ENCODE results near the gene SEZ6L2. TPM values are rescaled to one million over a fixed set of nuclear protein-coding genes. Genes with fewer than 3 reads are reported as not detected.
"Not testable (repeated sequence)": the region's sequence is repeated elsewhere in the genome, so short reads cannot be mapped to it uniquely, and the experiment has no call there.

The SEZ6L2 gene
- polyA plus RNA-seq = 52.3 TPM
- long read RNA-seq, donor 1, transcript SEZ6L2-209 (18 exons, 3,555 nt) = major isoform, 5 of 5 reads
- long read RNA-seq, donor 1, partial matches to known transcripts = 0 of 5 reads
- long read RNA-seq, donor 1, other reads (novel, unspliced or antisense) = 0 of 5 reads
- long read RNA-seq, donor 2, partial matches to known transcripts = 12 of 14 reads
- long read RNA-seq, donor 2, other reads (novel, unspliced or antisense) = 0 of 14 reads
- long read RNA-seq, donor 3 = 0 reads
- long read RNA-seq, donor 4 = 0 reads
- long read RNA-seq, donor 5, partial matches to known transcripts = 15 of 16 reads
- long read RNA-seq, donor 5, other reads (novel, unspliced or antisense) = 0 of 16 reads
- long read RNA-seq, donor 6, partial matches to known transcripts = 391 of 493 reads
- long read RNA-seq, donor 6, other reads (novel, unspliced or antisense) = 99 of 493 reads
- long read RNA-seq, donor 7, partial matches to known transcripts = 7 of 7 reads
- long read RNA-seq, donor 7, other reads (novel, unspliced or antisense) = 0 of 7 reads
- long read RNA-seq, donor 8, partial matches to known transcripts = 22 of 24 reads
- long read RNA-seq, donor 8, other reads (novel, unspliced or antisense) = 0 of 24 reads
- long read RNA-seq, donor 9, partial matches to known transcripts = 0 of 1 reads
- long read RNA-seq, donor 9, other reads (novel, unspliced or antisense) = 0 of 1 reads
- long read RNA-seq, donor 10, partial matches to known transcripts = 289 of 380 reads
- long read RNA-seq, donor 10, other reads (novel, unspliced or antisense) = 89 of 380 reads
- long read RNA-seq, donor 11, partial matches to known transcripts = 0 of 1 reads
- long read RNA-seq, donor 11, other reads (novel, unspliced or antisense) = 0 of 1 reads

DNA sequence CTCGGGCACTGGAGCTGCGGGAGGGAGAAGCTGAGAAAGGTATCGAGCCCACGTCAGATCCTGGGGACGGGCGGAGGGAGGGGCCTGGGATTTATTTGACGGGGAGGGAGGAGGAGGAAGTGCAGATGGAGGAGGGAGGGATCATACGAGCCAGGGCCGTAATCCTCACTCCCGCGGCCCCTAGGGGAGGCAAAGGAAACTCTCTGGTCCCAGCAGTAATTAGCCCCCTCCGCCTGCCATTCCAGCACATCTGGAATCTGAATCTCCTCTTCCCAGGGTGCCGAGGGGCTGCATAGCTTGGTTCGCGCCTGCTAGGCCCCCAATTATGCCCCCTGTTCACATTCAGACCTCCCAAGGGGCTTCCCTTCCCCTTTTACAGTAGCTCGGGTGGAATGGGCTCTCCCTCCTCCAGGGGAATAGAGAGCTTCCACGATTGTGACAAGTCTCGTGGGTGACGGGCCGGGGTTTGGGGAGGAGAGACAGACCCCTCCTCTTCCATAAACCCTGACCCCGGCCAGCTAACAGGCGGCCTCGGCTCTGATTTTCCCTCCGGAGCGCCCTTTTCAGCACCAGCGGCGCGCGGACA lies at the start of gene SEZ6L2:
Gene SEZ6L2, minus strand, starts transcription at position 35 of the 586 bp plus-strand sequence. CDS start 531 bp downstream, outside the sequence.
- Histone ChIP-seq H3K9me3 (ENCODE audit: control insufficient read depth, low read depth, low read length) (no peaks in the 10 kb centered on the region), H3K4me1 (ENCODE audit: control insufficient read depth, insufficient read depth, low read length) (peaks cover 32% of the 10 kb centered on the region), H3K36me3 (ENCODE audit: control insufficient read depth, insufficient read depth, low read length) (no peaks in the 10 kb centered on the region), H3K27me3 (ENCODE audit: control insufficient read depth, insufficient read depth, low read length) (no peaks in the 10 kb centered on the region), H3K4me3 (ENCODE audit: low read length) (peak within 1 kb of the TSS; percentile 48), H3K27ac (ENCODE audit: low read length) (peak within 1 kb of the TSS; percentile 72)
- DNase-seq = peak; percentile 92 to 94
- no CpG with 5 or more reads among the region's 29 CpGs for WGBS (ENCODE audit: insufficient coverage, low lambda C conversion rate)

DNA sequence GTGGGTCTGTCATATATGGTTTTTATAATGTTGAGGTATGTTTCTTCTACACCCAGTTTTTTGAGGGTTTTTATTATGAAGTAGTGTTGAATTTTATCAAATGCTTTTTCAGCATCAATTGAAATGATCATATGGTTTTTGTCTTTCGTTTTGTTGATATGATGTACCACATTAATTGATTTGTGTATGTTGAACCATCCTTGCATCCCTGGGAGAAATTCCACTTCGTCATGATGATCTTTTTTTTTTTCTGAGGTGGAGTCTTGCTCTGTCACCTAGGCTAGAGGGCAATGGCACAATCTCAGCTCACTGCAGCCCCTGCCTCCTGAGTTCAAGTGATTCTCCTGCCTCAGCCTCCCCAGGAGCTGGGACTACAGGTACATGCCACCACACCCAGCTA lies 48.5 kb upstream of the SEZ6L2 start:
- Histone ChIP-seq H3K36me3 (ENCODE audit: control insufficient read depth, insufficient read depth, low read length) (no peaks in the 10 kb centered on the region), H3K27me3 (ENCODE audit: control insufficient read depth, insufficient read depth, low read length) (no peaks in the 10 kb centered on the region), H3K4me1 (ENCODE audit: control insufficient read depth, insufficient read depth, low read length) (peaks cover 29% of the 10 kb centered on the region), H3K4me3 (ENCODE audit: low read length) (no peak overlapping the region), H3K27ac (ENCODE audit: low read length) (no peak overlapping the region), H3K9me3 (ENCODE audit: control insufficient read depth, low read depth, low read length) (no peaks in the 10 kb centered on the region)
- WGBS (ENCODE audit: insufficient coverage, low lambda C conversion rate) = 78% methylated on average over 1 of the region's 2 CpGs
- no peak for DNase-seq

DNA sequence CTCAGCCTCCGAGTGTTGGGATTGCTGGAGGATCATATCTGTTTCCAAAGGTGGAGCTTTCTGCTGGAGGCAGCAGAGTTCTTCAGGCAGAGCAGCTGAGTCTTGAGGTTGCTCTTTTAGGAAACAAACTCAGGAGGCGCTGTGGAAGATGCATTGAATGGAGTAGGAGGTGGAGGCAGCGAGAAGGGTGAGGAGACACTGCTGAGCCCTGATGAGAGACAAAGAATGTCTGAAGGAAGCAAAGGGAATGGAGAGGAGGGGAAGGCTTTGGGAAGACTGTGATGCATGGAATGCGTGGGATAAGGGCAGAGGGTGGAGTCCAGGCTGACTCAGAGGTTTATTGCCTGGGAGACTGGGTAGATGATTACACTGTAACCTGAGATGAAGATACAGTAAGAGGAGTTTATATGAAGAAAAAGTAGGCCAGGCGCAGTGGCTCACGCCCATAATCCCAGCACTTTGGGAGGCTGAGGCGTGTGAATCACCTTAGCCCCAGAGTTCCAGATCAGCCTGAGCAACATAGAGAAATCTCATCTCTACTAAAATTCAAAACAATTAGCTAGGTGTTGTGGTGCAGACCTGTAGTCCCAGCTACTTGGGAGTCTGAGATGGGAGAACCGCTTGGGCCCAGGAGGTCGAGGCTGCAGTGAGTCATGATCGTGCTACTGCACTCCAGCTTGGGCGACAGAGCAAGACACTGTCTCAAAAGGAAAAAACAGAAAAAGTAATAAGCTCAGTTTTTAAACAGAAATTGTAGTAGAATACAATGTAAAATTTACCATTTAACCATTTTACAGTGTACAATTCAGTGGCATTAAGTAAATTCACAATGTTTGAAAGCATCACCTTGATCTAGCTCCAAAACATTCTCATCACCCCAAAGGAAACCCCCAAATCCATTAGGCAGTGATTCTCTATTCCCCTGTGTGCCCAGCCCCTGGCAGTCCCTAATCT lies 44.8 kb upstream of the SEZ6L2 start:
- H3K4me3 ChIP-seq (ENCODE audit: low read length) = no peak overlapping the region
- peak; percentile 94 to 98 for DNase-seq
- H3K27me3 ChIP-seq (ENCODE audit: control insufficient read depth, insufficient read depth, low read length) = no peaks in the 10 kb centered on the region
- no peaks in the 10 kb centered on the region for H3K36me3 ChIP-seq (ENCODE audit: control insufficient read depth, insufficient read depth, low read length)
- peaks cover 24% of the 10 kb centered on the region for H3K4me1 ChIP-seq (ENCODE audit: control insufficient read depth, insufficient read depth, low read length)
- H3K27ac ChIP-seq (ENCODE audit: low read length) = peak overlapping the region; percentile 84
- H3K9me3 ChIP-seq (ENCODE audit: control insufficient read depth, low read depth, low read length) = no peaks in the 10 kb centered on the region
- 8% methylated on average over 2 of the region's 11 CpGs for WGBS (ENCODE audit: insufficient coverage, low lambda C conversion rate)

DNA sequence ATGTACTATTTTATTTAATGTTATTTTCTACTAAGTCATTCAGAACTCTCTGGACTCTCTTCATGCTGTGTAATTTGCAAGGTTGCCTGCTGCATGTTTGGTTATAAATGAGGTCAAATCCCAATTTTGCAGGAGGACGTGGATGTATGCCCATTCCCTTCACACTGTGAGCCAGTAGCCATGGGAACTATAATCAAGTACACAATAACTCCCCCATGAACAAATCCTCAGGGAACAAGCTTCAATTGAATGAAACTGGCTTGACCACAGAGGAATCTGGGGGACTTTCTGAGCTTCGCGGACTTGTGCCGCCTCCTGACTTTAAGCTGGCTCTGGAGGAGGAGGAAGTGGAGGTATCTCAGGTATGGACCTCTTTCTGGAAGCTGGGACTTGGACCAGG lies 41.3 kb upstream of the SEZ6L2 start:
- no CpG with 5 or more reads among the region's 4 CpGs for WGBS (ENCODE audit: insufficient coverage, low lambda C conversion rate)
- no peaks in the 10 kb centered on the region for H3K36me3 ChIP-seq (ENCODE audit: control insufficient read depth, insufficient read depth, low read length)
- H3K27me3 ChIP-seq (ENCODE audit: control insufficient read depth, insufficient read depth, low read length) = no peaks in the 10 kb centered on the region
- H3K4me1 ChIP-seq (ENCODE audit: control insufficient read depth, insufficient read depth, low read length) = peaks cover 24% of the 10 kb centered on the region
- DNase-seq = no peak
- H3K9me3 ChIP-seq (ENCODE audit: control insufficient read depth, low read depth, low read length) = no peaks in the 10 kb centered on the region
- H3K27ac ChIP-seq (ENCODE audit: low read length) = no peak overlapping the region
- H3K4me3 ChIP-seq (ENCODE audit: low read length) = no peak overlapping the region

DNA sequence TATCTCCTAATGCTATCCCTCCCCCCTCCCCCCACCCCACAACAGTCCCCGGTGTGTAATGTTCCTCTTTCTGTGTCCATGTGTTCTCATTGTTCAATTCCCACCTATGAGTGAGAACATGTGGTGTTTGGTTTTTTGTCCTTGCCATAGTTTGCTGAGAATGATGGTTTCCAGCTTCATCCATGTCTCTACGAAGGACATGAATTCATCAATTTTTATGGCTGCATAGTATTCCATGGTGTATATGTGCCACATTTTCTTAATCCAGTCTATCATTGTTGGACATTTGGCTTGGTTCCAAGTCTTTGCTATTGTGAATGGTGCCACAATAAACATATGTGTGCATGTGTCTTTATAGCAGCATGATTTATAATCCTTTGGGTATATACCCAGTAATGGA lies 32.4 kb upstream of the SEZ6L2 start:
- H3K4me1 ChIP-seq (ENCODE audit: control insufficient read depth, insufficient read depth, low read length) = peaks cover 11% of the 10 kb centered on the region
- H3K27ac ChIP-seq (ENCODE audit: low read length); DNase-seq; H3K9me3 ChIP-seq (ENCODE audit: control insufficient read depth, low read depth, low read length); H3K36me3 ChIP-seq (ENCODE audit: control insufficient read depth, insufficient read depth, low read length); H3K4me3 ChIP-seq (ENCODE audit: low read length); H3K27me3 ChIP-seq (ENCODE audit: control insufficient read depth, insufficient read depth, low read length): not testable (repeated sequence)
- no CpG with 5 or more reads among the region's 2 CpGs for WGBS (ENCODE audit: insufficient coverage, low lambda C conversion rate)

DNA sequence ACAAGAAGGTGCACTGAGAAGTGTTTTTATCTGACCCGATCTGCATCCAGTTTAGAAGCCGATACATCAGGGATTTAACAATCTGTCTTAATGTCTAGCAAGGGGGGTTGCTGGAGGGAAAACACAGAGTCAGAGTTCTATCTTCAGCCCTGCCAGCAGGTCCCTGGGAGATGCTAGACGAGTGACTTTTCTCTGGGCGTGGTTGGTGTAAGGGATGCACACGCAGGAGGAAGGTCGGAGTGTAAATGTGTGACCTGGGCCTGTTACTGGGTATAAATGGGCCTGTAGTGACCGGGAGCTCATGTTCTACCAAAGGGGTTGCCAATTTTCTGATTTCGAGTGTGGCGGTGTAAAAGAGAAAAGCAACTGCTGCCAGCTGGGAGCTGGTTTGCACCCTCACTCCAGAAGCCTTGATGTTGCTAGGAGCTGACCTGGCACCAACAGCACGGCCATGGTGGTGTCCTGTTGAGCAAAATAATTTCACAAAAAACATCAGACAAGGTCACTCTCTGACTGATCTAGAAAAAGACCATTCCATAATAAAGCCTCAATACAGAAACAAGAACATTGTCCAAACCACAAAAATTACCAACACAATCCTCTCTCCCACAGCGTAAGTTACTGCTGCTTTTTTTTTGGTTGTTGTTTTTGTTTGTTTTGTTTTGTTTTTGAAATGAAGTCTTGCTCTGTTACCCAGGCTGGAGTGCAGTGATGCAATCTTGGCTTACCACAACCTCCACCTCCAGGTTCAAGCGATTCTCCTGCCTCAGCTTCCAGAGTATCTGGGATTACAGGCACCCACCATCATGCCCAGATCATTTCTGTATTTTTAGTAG lies 27.9 kb upstream of the SEZ6L2 start:
- Histone ChIP-seq H3K27me3 (ENCODE audit: control insufficient read depth, insufficient read depth, low read length) (no peaks in the 10 kb centered on the region), H3K4me3 (ENCODE audit: low read length) (peak overlapping the region; percentile 90), H3K36me3 (ENCODE audit: control insufficient read depth, insufficient read depth, low read length) (peaks cover 8% of the 10 kb centered on the region), H3K9me3 (ENCODE audit: control insufficient read depth, low read depth, low read length) (no peaks in the 10 kb centered on the region), H3K27ac (ENCODE audit: low read length) (peak overlapping the region; percentile 98), H3K4me1 (ENCODE audit: control insufficient read depth, insufficient read depth, low read length) (peaks cover 18% of the 10 kb centered on the region)
- WGBS (ENCODE audit: insufficient coverage, low lambda C conversion rate) = 100% methylated on average over 1 of the region's 12 CpGs
- peak in 1 of 2 donors; percentile 12 for DNase-seq

DNA sequence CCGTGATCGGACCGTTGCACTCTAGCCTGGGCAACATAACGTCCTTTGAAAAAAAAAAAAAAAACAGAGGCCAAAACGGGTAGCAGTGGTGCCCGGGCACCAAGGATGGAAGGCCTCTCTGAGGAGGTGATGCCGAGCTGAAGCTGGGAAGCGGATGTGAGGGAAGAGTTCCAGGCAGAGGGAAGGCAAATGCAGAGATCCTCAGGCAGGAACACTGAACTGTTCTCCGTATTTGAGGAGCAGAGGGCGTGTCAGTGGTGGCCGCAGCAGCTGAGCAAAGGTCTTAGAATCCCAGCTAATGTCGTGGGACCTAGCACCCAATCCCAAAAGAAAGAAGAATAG lies 27.3 kb upstream of the SEZ6L2 start:
- Histone ChIP-seq H3K27ac (ENCODE audit: low read length) (peak overlapping the region; percentile 98), H3K9me3 (ENCODE audit: control insufficient read depth, low read depth, low read length) (no peaks in the 10 kb centered on the region), H3K4me3 (ENCODE audit: low read length) (peak overlapping the region; percentile 90), H3K27me3 (ENCODE audit: control insufficient read depth, insufficient read depth, low read length) (no peaks in the 10 kb centered on the region), H3K36me3 (ENCODE audit: control insufficient read depth, insufficient read depth, low read length) (peaks cover 12% of the 10 kb centered on the region), H3K4me1 (ENCODE audit: control insufficient read depth, insufficient read depth, low read length) (peaks cover 18% of the 10 kb centered on the region)
- WGBS (ENCODE audit: insufficient coverage, low lambda C conversion rate) = no CpG with 5 or more reads among the region's 12 CpGs
- DNase-seq = peak; percentile 42 to 75

DNA sequence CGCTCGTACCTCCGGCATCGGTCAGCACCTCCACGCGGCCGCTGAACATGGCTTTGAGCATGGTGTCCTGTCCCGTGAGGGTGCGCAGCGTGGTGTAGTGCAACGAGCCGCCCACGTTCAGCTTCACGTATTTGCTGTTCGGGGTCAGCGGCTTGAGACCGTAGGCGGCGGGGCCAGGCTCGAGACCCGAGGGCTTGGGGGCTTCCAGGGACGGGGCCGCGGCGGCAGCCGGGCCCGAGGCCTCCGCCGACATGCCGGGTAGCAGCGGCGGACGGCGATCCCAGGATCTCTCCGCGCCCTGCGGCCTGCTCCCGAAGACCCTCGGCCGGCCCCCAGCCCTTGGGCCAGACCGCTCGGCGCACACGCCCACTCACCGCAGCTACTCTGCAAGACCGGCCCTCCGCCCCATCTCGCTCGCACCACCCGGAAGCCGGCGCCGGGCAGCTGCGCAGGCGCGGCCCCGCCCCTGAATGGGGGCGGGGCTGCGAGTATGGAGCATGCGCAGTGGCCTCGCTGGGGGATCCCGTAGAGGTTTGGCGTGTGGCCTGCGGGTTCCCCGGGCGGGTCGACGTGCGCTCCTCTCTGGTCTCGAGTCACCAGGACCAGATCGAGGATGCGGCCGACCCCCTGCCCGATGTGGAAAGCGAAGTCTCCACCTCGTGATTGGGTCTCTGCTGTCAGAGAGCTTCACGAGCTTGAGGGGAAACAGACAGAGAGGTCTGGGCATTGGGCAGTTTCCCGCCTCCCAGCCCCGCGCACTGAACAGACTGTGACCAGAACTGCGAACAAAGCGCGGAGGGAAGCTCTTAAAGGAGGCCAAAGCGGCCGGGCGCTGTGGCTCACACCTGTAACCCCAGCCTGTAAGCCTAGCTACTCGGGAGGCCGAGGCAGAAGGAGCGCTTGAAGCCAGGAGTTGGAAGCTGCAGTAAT lies 26.7 kb upstream of the SEZ6L2 start, which contains the start of gene KCTD13:
Gene KCTD13, minus strand, starts transcription at position 446 of the 930 bp plus-strand sequence. Its CDS starts 193 bp downstream, at position 253.
- H3K9me3 ChIP-seq (ENCODE audit: control insufficient read depth, low read depth, low read length) = no peaks in the 10 kb centered on the region
- H3K4me3 ChIP-seq (ENCODE audit: low read length) = peak within 1 kb of the TSS; percentile 90
- DNase-seq = peak; percentile 71 to 86
- no CpG with 5 or more reads among the region's 89 CpGs for WGBS (ENCODE audit: insufficient coverage, low lambda C conversion rate)
- H3K4me1 ChIP-seq (ENCODE audit: control insufficient read depth, insufficient read depth, low read length) = peaks cover 18% of the 10 kb centered on the region
- H3K36me3 ChIP-seq (ENCODE audit: control insufficient read depth, insufficient read depth, low read length) = peaks cover 17% of the 10 kb centered on the region
- no peaks in the 10 kb centered on the region for H3K27me3 ChIP-seq (ENCODE audit: control insufficient read depth, insufficient read depth, low read length)
- H3K27ac ChIP-seq (ENCODE audit: low read length) = peak within 1 kb of the TSS; percentile 98

Data from large intestine (tissue), 12 donors.